Kidney tubule cell (primary cell): Measurements from ENCODE around the gene CYP2C19.
"Not testable (repeated sequence)": the region's sequence is repeated elsewhere in the genome, so short reads cannot be mapped to it uniquely, and the experiment has no call there.

Experiments used
- DNase-seq: peaks from one replicate; pipeline ENCODE4 v3.0.0-alpha.2; 2018; ENCODE audit warnings: low spot score

The CYP2C19 gene

DNA sequence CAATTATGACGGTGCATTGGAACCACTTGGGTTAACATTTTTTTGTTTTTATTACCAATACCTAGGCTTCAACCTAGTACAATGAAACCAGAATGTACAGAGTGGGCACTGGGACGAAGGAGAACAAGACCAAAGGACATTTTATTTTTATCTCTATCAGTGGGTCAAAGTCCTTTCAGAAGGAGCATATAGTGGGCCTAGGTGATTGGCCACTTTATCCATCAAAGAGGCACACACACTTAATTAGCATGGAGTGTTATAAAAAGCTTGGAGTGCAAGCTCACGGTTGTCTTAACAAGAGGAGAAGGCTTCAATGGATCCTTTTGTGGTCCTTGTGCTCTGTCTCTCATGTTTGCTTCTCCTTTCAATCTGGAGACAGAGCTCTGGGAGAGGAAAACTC, at the start of gene CYP2C19:
TSS of gene CYP2C19 (plus strand) at position 289 of the 400 bp plus-strand sequence. CDS start at position 314, 25 bp downstream.
- DNase-seq, result no peak

DNA sequence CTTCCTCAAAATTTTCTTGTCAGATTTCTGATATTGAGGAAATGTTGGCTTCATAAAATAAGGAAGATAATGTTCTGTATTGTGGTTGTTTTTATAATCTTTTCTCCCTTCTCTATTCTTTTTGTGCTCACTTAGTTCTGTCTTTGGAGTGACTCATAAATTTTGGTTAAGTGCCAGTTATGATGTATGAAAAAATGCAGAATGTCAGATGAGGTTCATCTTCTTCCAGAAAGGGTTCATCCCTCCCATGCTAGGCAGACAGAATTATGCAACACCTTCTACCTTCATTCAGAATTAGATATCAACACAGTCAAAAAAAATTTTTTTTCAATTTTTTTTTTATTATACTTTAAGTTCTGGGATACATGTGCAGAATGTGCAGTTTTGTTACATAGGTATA, 36.6 kb upstream of the CYP2C19 start:
- no peak for DNase-seq

DNA sequence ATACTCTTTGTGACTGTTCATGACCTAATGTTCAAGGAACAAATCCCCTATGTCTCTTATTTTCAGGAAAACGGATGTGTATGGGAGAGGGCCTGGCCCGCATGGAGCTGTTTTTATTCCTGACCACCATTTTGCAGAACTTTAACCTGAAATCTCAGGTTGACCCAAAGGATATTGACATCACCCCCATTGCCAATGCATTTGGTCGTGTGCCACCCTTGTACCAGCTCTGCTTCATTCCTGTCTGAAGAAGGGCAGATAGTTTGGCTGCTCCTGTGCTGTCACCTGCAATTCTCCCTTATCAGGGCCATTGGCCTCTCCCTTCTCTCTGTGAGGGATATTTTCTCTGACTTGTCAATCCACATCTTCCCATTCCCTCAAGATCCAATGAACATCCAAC, 27.3 kb upstream of the CYP2C19 start:
- no peak for DNase-seq

DNA sequence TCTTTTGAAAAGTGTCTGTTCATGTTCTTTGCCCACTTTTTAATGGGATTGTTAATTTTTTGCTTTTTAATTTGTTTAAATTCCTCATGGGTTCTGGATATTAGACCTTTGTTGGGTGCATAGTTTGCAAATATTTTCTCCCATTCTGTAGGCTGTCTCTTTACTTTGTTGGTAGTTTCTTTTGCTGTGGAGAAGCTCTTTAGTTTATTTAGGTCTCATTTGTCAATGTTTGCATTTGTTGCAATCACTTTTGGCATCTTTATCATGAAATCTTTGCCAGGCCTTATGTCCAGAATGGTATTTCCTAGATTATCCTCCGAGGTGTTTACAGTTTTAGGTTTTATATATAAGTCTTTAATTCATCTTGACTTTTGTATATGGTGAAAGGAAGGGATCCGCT, 23.9 kb upstream of the CYP2C19 start:
- DNase-seq, result no peak

DNA sequence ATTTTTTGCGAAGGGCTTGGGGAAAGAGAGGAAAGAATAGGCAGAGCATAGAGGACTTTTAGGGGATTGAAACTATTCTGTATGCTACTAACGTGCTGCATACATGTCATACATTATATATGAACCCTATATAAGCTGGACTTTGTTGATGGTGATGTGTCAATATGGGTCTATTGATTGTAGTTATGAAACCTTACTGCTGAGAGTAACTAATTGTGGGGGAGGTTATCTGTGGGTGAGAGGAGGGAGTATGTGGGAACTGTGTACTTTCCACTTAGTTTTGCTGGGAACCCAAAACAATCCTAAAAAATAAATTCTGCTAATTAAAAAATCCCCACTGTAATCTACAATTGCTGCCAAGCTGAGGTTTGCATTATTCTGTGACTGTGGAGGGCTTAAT, 15.3 kb upstream of the CYP2C19 start:
- DNase-seq, result no peak

DNA sequence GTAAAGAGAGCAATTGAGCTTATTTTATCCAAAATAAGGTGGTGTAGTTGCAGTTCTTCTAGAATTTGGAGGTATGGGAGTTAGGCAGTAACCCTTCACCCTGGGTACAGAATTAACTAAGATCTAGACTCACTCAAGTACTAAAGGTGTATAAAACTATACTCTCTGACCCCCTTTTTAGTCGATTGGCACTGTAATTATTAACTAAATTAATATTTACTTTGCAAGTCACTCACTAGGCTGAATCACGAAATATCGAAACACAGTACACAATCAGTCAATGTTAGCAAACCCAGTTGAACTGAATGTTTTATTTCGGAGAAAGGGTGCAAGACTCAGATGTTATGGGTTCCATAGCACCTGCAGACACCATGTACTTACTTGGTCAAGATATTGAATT, 14.6 kb upstream of the CYP2C19 start:
- DNase-seq, result no peak

DNA sequence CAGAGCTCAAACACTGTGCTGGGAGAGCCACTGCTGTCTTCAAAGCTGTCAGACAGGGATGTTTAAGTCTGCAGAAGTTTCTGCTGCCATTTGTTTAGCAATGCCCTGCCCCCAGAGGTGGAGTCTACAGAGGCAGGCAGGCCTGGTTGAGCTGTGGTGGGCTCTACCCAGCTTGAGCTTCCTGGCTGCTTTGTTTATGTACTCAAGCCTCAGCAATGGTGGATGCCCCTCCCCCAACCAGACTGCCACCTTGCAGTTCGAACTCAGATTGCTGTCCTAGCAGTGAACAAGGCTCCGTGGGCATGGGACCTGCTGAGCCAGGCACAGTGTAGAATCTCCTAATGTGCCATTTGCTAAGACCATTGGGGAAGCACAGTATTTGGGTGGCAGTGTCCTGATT, 4.6 kb upstream of the CYP2C19 start:
- DNase-seq, result no peak

DNA sequence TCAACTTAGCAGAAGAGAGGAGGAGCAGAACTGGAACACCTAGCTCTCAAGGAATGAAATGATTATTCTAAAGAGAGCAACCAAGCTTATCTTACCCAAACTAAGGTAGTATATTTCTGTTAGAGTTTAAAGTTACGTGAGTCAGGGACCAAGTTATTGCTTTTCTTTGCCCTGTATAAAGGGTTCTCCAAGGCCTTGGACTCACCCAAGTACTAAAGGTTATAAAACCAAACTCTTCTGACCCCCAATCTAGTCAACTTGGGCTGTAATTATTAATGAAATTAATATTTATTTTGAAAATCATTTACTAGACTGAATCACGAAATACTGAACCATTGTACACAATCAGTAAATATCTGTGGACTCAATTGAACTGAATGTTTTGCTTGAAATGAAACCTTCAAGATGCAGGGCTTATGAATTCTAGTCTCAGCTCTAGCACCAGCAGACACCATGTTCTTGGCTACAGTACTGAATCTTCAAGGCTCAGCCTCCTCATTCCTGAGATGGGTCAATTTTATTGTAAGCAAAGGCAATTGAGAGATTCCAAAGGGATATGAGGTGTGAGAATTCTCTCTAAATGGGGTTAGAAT, 1.8 kb upstream of the CYP2C19 start:
- DNase-seq, result no peak

DNA sequence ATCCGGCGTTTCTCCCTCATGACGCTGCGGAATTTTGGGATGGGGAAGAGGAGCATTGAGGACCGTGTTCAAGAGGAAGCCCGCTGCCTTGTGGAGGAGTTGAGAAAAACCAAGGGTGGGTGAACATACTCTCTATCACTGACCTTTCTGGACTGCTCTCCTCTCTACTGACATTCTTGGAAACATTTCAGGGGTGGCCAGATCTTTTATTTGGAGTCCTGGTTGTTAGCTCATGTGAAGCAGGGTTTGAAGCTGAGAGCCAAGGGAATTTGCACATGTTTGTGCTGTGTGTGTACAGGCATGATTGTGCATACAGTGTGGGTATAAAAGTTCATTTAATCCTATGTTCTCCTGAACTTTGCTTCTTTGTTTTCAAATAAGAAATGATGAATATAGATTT, 12.9 kb downstream of the CYP2C19 start:
- DNase-seq, result not testable (repeated sequence)

DNA sequence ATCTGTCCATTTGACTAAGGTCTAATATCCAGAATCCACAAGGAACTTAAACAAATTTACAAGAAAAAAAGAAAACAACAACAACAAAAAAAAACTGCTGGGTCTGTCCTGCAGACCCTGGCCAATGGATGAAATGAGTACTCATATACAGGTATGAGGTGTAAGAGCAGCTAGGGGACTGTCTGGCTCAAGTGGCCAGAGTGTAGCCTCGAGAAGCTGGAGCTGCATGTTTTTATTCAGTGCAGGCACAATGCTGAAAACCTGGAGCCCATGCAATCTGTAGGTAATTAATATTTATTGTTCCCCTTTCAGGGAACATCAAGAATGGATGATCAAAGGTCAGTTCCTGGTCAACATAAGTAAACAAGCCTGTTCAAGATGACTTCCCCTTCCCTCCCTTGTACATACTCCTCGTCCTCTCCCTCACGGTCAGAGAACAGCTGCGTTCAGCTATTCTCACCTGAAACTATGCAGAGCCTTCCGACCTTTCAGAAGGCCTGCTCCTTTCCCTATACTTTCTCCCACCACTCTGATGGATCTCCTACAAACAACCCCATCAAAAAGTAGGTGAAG, 15.5 kb downstream of the CYP2C19 start:
- DNase-seq, result no peak

DNA sequence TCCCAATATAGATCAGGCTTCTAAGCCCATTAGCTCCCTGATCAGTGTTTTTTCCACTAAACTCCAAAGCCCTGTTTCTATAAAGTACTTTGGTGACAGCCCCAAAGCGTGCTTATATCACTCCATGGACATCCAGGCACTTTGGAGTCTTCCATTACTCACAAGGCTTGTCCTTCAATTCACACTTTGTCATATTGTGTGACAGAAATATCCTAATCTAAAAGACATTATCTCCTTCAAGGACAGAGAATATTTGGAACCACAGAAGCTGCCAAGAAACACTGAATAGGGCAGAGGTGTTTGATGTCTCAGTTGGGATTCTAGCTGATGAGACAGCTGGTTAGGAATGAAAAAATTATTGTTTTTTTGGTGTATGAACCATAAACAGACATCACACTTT, 18.4 kb downstream of the CYP2C19 start:
- no peak for DNase-seq

DNA sequence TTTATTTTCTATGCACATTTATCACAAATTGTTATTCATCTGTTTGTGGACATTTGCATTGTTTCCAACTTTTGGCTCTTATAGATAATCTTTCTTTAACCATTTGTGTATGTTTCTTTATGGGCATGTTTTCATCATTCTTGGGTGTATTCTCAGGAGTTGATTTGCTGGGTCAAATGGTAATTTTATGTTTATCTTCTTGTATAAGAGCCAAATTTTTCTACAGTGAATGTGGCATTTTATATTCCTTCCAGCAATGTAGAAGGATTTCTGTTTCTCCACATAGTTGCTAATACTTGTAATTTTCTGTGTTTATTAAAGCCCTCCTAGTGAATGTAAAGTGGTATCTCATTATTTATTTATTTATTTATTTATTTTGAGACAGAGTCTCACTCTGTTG, 21.8 kb downstream of the CYP2C19 start:
- no peak for DNase-seq

DNA sequence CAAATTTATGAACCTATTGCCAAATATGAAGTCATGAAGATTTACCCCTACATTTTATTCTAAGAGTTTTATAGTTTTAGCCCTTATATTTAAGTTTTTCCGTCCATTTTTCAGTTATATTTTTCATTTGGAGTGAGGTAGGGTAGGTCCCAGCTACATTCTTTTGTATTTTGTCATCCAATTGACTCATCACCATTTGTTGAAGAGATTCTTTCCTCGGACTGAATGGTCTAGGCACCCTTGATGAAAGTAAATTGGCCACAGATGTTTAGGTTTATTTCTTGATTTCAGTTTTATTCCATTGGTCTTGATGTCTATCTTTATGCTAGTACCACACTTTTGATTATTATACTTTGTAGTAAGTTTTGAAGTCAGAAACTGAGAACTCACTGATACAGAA, 22.7 kb downstream of the CYP2C19 start:
- peak; percentile 4 for DNase-seq

DNA sequence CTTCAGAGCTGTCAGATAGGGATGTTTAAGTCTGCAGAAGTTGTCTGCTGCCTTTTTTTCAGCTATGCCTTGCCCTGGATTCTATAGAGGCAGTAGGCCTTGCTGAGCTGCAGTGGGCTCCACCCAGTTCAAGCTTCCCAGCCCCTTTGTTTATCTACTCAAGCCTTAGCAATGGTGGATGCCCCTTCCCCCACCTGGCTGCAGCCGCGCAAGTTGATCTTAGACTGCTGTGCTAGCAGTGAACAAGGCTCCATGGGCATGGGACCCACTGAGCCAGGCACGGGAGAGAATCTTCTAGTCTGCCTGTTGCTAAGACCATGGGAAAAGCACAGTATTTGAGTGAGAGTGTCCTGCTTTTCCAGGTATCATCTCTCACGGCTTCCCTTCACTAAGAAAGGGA, 38.1 kb downstream of the CYP2C19 start:
- not testable (repeated sequence) for DNase-seq

DNA sequence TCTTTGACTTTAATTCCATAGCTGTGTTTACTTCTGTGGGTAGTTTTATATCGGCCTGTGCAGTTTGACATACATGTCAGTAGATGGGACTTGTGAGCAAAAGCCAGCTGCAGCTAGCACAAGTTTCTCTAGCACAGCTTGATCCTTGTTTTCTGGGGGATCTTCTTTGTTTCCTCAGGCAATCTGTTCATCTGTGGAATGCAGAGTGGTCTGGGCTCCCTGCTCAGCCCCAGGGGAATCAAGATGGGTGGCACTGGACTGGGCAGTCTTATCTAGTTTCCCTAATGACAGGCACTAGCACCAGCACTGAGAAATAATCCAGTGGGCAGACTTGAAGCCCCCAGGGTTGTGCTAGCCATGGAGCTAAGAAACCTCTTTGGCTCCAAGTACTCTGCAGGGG, 40.8 kb downstream of the CYP2C19 start:
- no peak for DNase-seq

DNA sequence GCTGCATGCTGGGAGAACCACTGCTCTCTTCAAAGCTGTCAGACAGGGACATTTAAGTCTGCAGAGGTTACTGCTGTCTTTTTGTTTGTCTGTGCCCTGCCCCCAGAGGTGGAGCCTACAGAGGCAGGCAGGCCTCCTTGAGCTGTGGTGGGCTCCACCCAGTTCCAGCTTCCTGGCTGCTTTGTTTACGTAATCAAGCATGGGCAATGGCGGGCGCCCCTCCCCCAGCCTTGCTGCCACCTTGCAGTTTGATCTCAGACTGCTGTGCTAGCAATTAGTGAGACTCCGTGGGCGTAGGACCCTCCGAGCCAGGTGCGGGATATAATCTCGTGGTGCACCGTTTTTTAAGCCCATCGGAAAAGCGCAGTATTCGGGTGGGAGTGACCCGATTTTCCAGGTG, 67.5 kb downstream of the CYP2C19 start:
- DNase-seq, result not testable (repeated sequence)

DNA sequence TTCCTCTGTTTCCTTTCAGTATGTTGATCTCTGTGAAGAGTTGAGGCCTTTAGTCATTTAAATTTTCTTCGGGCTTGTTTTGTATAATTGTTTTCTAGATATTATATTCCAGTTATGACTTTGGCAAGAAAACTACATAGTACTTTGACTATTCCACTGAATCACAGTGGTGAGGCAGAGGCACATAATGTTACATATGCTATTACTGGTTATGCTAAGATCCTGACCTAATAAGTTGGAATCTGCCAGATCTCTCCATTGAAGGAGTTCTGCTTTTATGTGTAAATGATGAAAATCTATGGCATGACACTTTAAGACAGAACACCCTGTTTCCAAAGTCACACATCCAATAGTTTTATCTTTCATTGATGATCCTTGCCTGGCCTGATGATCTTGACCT, 83.7 kb downstream of the CYP2C19 start:
- DNase-seq, result no peak

DNA sequence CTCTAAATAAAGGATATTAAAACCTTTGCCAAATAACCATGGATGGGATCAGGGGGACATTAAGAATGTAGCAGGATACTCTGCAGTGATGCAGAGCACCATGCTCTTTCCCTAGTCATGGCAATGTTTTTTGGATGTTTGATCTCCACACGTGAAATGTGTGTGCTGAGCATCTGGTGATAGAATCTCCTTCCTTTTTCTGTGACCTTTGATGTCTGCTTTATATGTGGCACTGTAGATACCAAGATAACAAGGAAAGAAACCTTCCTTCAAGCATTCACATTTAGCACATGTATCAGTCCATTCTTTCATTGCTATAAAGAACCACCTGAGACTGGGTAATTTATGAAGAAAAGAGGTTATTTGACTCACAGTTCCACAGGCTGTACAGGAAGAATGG, 88.3 kb downstream of the CYP2C19 start:
- DNase-seq, result no peak

DNA sequence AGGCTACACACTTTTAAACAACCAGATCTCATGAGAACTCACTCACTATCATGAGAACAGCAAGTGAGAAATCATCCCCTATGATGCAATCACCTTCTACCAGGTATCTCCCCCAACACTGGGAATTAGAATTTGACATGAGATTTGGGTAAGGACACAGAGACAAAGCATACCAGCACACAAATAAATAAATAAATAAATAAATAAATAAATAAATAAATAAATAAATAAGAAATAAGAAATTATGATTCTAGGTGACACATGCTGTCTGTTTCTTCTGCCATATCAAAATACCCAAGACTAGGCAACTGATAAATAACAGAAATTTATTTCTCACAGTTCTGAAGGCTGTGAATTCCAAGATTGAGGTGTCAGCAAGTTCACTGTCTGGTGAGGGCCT, 88.8 kb downstream of the CYP2C19 start:
- no peak for DNase-seq

DNA sequence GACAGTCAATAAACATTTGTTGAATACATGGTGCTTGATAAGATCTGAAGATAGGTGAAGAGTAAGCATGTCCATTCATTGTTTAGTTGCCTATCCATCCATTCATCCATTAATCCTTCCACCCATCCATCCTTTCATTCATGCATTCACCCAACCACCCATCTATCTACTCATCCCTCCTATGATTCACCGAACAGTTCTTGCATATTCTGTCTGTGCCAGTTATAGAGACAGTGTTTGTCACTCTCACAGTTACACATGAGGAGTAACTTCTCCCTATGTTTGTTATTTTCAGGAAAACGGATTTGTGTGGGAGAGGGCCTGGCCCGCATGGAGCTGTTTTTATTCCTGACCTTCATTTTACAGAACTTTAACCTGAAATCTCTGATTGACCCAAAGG, 90.0 kb downstream of the CYP2C19 start:
- no peak for DNase-seq

DNA sequence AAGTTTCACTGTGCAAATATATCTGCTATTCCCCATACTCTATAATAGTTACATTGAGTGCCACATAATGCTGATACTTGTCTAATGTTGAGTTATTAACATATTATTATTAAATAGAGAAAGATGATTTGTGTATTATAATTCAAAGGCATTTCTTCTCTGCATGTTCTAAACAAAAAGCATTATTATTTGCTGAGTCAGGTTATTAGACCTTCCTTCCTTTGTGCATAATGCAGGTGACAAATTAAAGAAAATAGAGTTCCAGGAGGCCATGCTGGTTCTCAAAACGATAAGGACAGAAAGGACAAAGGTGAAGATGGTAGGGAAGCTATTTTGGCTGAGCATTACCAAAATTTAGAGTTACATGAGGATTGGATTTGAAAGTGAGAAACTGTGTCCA, 90.6 kb downstream of the CYP2C19 start:
- DNase-seq, result no peak

DNA sequence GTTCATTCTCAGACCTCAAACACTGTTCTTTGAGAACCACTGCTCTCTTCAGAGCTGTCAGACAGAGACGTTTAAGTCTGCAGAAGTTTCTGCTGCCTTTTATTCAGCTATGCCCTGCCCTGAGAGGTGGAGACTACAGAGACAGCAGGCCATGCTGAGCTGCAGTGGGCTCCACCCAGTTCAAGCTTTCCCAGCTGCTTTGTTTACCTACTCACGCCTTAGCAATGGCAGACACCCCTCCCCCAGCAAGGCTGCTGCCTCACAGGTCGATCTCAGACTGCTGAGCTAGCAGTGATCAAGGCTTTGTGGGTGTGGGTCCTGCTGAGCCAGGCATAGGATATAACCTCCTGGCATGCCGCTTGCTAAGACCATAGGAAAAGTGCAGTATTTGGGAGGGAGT, 95.5 kb downstream of the CYP2C19 start:
- DNase-seq, result no peak

DNA sequence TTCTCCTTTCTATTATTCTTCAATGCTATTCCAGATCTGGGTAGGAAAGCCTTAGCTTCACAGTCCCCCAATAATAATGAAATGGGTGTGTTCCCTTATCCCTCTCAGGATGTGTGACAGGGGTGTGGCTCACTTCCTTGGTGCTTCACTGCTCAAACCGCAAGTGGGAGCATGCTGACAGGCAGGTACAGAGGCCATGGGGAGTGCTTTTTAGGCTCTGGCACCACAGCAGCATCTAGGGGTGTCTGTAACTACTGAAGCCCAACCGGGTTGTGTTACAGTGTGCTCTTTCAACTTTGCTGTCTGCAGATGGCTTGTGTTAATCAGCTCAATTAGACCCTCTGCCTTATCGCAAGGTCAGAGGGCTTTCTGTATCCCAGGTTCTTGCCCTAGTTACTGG, 96.6 kb downstream of the CYP2C19 start:
- DNase-seq, result no peak

DNA sequence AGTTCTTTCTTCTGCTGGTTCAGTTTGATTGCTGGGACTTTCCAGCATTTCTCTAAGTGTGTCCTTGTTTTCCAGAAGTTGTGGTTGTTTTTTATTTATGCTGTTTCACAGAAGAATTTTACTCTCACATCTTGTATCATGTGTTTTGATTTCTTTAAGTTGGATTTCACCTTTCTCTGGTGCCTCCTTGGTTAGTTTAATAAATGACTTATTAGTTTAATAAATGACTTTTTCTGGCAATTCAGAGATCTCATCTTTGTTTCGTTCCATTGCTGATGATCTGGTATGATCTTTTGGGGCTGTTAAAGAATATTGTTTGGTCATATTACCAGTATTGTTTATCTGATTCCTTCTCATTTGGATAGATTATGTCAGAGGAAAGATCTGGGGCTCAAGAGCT, 116.2 kb downstream of the CYP2C19 start:
- DNase-seq, result peak; percentile 21

DNA sequence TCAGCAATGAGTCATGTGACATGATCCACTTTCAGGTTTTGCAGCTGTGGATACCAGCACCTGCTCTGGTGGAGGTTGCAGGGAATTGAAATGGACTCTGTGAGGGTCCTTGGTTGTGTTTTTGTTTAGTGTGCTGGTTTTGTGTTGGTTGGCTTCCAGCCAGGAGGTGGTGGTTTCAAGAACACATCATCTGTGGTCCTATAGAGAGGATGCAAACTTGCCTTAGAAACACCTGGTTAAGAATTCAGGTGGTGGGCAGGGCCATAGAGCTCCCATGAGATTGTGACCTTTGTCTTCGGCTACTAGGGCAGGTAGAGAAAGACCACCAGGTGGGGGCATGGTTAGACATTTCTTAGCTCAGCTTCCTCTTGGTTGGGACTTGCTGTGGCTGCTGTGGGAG, 116.7 kb downstream of the CYP2C19 start:
- no peak for DNase-seq
